IMR-90 (cell line): ENCODE results near the gene PARD3. TPM values are rescaled to one million over a fixed set of nuclear protein-coding genes. Genes with fewer than 3 reads are reported as not detected.

Experiments used
- ATAC-seq: fragments of 200-7000 bp; cut with Tn5 transposase; 2 replicates; pipeline ENCODE4 v1.9.1; 2020; ENCODE audit warnings: low read depth, mild to moderate bottlenecking, moderate library complexity
- BruUV-seq: library from RNA; stranded (reverse); fragments of 400-500 nt; replicated peaks from 2 replicates; lab custom pipeline; 2021; lab: Mats Ljungman, UMichigan
- CTCF ChIA-PET: fragments of 300-600 bp; formaldehyde crosslinking; extraction: SDS; loops from one replicate; lab custom pipeline; 2021; ENCODE audit warnings: antibody characterized with exemption; lab: Yijun Ruan, JAX
- POLR2A ChIA-PET: fragments of 300-600 bp; sonication (Branson Sonifier 250); formaldehyde crosslinking; loops from one replicate; lab custom pipeline; 2022; ENCODE audit warnings: antibody characterized with exemption; ENCODE audit not compliant: unreplicated experiment; lab: Charles Lee
- DNase-seq: peaks from one replicate; pipeline ENCODE4 v3.0.0; 2013
- H2AFZ ChIP-seq: replicated peaks from 2 replicates; pipeline ENCODE3; 2013; ENCODE audit warnings: low read length, mild to moderate bottlenecking; ENCODE audit not compliant: poor library complexity
- H2AK5ac ChIP-seq: 2 replicates; pipeline ENCODE4 v1.6.1; 2013; ENCODE audit warnings: low read depth, low read length, inconsistent platforms
- H2AK9ac ChIP-seq: replicated peaks from 2 replicates; pipeline ENCODE3; 2013; ENCODE audit warnings: mild to moderate bottlenecking, low read depth, low read length, moderate library complexity; ENCODE audit not compliant: poor library complexity
- H2BK120ac ChIP-seq: 2 replicates; pipeline ENCODE4 v1.6.1; 2013; ENCODE audit warnings: low read depth, low read length, inconsistent platforms
- H2BK15ac ChIP-seq: 3 replicates; pipeline ENCODE4 v1.6.1; 2013; ENCODE audit warnings: low read depth, low read length, inconsistent platforms
- H2BK20ac ChIP-seq: 2 replicates; pipeline ENCODE4 v1.6.1; 2013; ENCODE audit warnings: low read depth, mild to moderate bottlenecking, inconsistent platforms, low read length, moderate library complexity
- H2BK5ac ChIP-seq: 2 replicates; pipeline ENCODE4 v1.6.1; 2013; ENCODE audit warnings: mild to moderate bottlenecking, low read depth, low read length, inconsistent platforms; ENCODE audit not compliant: poor library complexity, severe bottlenecking
- H3K14ac ChIP-seq: replicated peaks from 2 replicates; pipeline ENCODE4 v1.6.1; 2013; ENCODE audit warnings: low read depth, low read length, inconsistent platforms
- H3K18ac ChIP-seq: 2 replicates; pipeline ENCODE4 v1.6.1; 2013; ENCODE audit warnings: low read depth, low read length, control low read depth
- H3K23ac ChIP-seq: 2 replicates; pipeline ENCODE4 v1.6.1; 2013; ENCODE audit warnings: low read depth, low read length, inconsistent platforms
- H3K27ac ChIP-seq: 2 replicates; pipeline ENCODE4 v1.5.1; 2013; ENCODE audit warnings: mild to moderate bottlenecking, control low read depth, low read length; ENCODE audit not compliant: insufficient read depth
- H3K27me3 ChIP-seq: 2 replicates; pipeline ENCODE4 v1.6.1; 2013; ENCODE audit warnings: low read length; ENCODE audit not compliant: control insufficient read depth, insufficient read depth
- H3K36me3 ChIP-seq: 2 replicates; pipeline ENCODE4 v1.6.1; 2013; ENCODE audit warnings: low read length, mixed read lengths; ENCODE audit not compliant: control insufficient read depth, insufficient read depth
- H3K4ac ChIP-seq: 2 replicates; pipeline ENCODE4 v1.6.1; 2013; ENCODE audit warnings: low read depth, low read length, inconsistent platforms
- H3K4me1 ChIP-seq: 2 replicates; pipeline ENCODE4 v1.6.1; 2013; ENCODE audit warnings: low read length, mixed read lengths; ENCODE audit not compliant: control insufficient read depth, insufficient read depth
- H3K4me2 ChIP-seq: 2 replicates; pipeline ENCODE4 v1.6.1; 2013; ENCODE audit warnings: low read depth, mild to moderate bottlenecking, control low read depth, low read length, moderate library complexity
- H3K4me3 ChIP-seq: 2 replicates; pipeline ENCODE4 v1.5.1; 2013; ENCODE audit warnings: low read depth, mild to moderate bottlenecking, control low read depth, low read length, moderate library complexity; ENCODE audit not compliant: insufficient read depth
- H3K56ac ChIP-seq: 2 replicates; pipeline ENCODE4 v1.6.1; 2013; ENCODE audit warnings: low read length, inconsistent platforms; ENCODE audit not compliant: insufficient read depth; ENCODE audit errors: extremely low read depth
- H3K79me1 ChIP-seq, 2 experiments: 2 replicates each; pipeline ENCODE4 v1.6.1; 2013; ENCODE audit warnings: low read length in 2 of 2, inconsistent platforms in 1 of 2, low read depth in 1 of 2
- H3K9ac ChIP-seq: 2 replicates; pipeline ENCODE4 v1.6.1; 2013; ENCODE audit warnings: low read depth, low read length, control low read depth
- H3K9me1 ChIP-seq: 2 replicates; pipeline ENCODE4 v1.6.1; 2013; ENCODE audit warnings: low read length, inconsistent platforms; ENCODE audit not compliant: insufficient read depth
- H3K9me3 ChIP-seq: 2 replicates; pipeline ENCODE4 v1.6.1; 2013; ENCODE audit warnings: low read length; ENCODE audit not compliant: control insufficient read depth, insufficient read depth
- H4K20me1 ChIP-seq: 2 replicates; pipeline ENCODE4 v1.6.1; 2013; ENCODE audit warnings: low read length, inconsistent platforms; ENCODE audit not compliant: insufficient read depth
- H4K5ac ChIP-seq: 2 replicates; pipeline ENCODE4 v1.6.1; 2013; ENCODE audit warnings: mild to moderate bottlenecking, low read depth, low read length, control low read depth
- H4K8ac ChIP-seq, 2 experiments: 2 replicates each; pipeline ENCODE4 v1.6.1; 2013; ENCODE audit warnings: low read depth in 2 of 2, low read length in 2 of 2, control low read depth in 1 of 2, inconsistent platforms in 1 of 2
- H4K91ac ChIP-seq: 2 replicates; pipeline ENCODE4 v1.6.1; 2013; ENCODE audit warnings: low read depth, low read length, inconsistent platforms; ENCODE audit not compliant: insufficient read depth
- BHLHE40 ChIP-seq: fragments of 150-350 bp; IDR thresholded peaks from 2 replicates; pipeline ENCODE4 v1.6.1; 2016; ENCODE audit warnings: mild to moderate bottlenecking, low read depth, low read length
- CHD1 ChIP-seq: IDR thresholded peaks from 2 replicates; pipeline ENCODE4 v1.6.1; 2012; ENCODE audit warnings: low read depth, low read length, improper control_type of control experiment
- FOS ChIP-seq: fragments of 150-350 bp; IDR thresholded peaks from 2 replicates; pipeline ENCODE4 v1.6.1; 2016; ENCODE audit warnings: low read depth, low read length
- MXI1 ChIP-seq: IDR thresholded peaks from 2 replicates; pipeline ENCODE4 v1.6.1; 2012; ENCODE audit warnings: low read depth, mild to moderate bottlenecking, low read length, moderate library complexity, borderline replicate concordance
- NFE2L2 ChIP-seq: fragments of 150-350 bp; IDR thresholded peaks from 2 replicates; pipeline ENCODE4 v1.6.1; 2016; ENCODE audit warnings: low read depth, mild to moderate bottlenecking, low read length
- POLR2A ChIP-seq: IDR thresholded peaks from 2 replicates; pipeline ENCODE4 v1.6.1; 2012; ENCODE audit warnings: mild to moderate bottlenecking, low read depth, low read length
- RAD21 ChIP-seq: IDR thresholded peaks from 2 replicates; pipeline ENCODE4 v1.6.1; 2012; ENCODE audit warnings: low read length, improper control_type of control experiment
- RCOR1 ChIP-seq: IDR thresholded peaks from 2 replicates; pipeline ENCODE4 v1.6.1; 2012; ENCODE audit warnings: mild to moderate bottlenecking, low read length, improper control_type of control experiment; ENCODE audit not compliant: insufficient replicate concordance
- RFX5 ChIP-seq: IDR thresholded peaks from 2 replicates; pipeline ENCODE4 v1.8.0; 2012; ENCODE audit warnings: low read depth, mild to moderate bottlenecking, low read length, moderate library complexity
- SMC3 ChIP-seq: fragments of 150-350 bp; IDR thresholded peaks from 2 replicates; pipeline ENCODE4 v1.6.1; 2016; ENCODE audit warnings: low read depth, mild to moderate bottlenecking, antibody characterized with exemption, low read length, moderate library complexity
- WGBS, 2 experiments: methylation state at CpG; one replicate each; pipeline versions ENCODE4 v1.1.5 to v1.1.7; 2013; ENCODE audit warnings: missing lambda C conversion rate in 2 of 2; ENCODE audit not compliant: insufficient read length in 1 of 2; ENCODE audit errors: extremely low coverage in 2 of 2; 5-methylcytosine and 5-hydroxymethylcytosine counted together
- dilution Hi-C: fragments of 300-500 bp; cut with HindIII; formaldehyde crosslinking; loops from one replicate; pipeline ENCODE4 v1.14.3; 2018; ENCODE audit warnings: low sequenced_read_pairs; ENCODE audit not compliant: unreplicated experiment
- in situ Hi-C: fragments of 300-500 bp; cut with MboI; formaldehyde crosslinking; loops from 3 replicates; pipeline ENCODE4 v1.14.3; 2019; ENCODE audit warnings: low sequenced_read_pairs, inconsistent platforms, mixed read lengths
- intact Hi-C: fragments of 100-400 bp; cut with micrococcal nuclease; formaldehyde crosslinking; loops from 2 replicates; pipeline ENCODE4 v1.10.0; 2022
- polyA plus RNA-seq, 3 experiments: library from polyadenylated mRNA; depleted of rRNA; stranded (reverse); fragments of >200 nt; gene quantifications; 2 replicates each; pipeline ENCODE4 v1.2.3, GENCODE V29; 2012; ENCODE audit warnings: low replicate concordance in 1 of 3
- total RNA-seq: library from RNA; depleted of rRNA; stranded (reverse); fragments of >200 nt; gene quantifications from 2 replicates; pipeline ENCODE4 v1.2.3, GENCODE V29; 2012
- TF ChIP-seq, protein P1 (sequence below): fragments of 150-350 bp; IDR thresholded peaks from 2 replicates; pipeline ENCODE4 v1.6.1; 2016; ENCODE audit warnings: low read depth, mild to moderate bottlenecking, low read length, moderate library complexity, borderline replicate concordance
- TF ChIP-seq, protein P2 (sequence below): conservative IDR thresholded peaks from 2 replicates; pipeline ENCODE4 v1.5.1; 2012; ENCODE audit warnings: mild to moderate bottlenecking, low read depth, low read length, improper control_type of control experiment
- TF ChIP-seq, protein P3 (sequence below): fragments of 150-350 bp; IDR thresholded peaks from 2 replicates; pipeline ENCODE4 v1.6.1; 2017; ENCODE audit warnings: mild to moderate bottlenecking, antibody characterized with exemption, low read length, low read depth

PARD3 gene
- total and polyA plus RNA-seq, 2 of the 4 experiments (the other 2 are of a cell fraction) = 14.6 to 37.5 TPM

DNA sequence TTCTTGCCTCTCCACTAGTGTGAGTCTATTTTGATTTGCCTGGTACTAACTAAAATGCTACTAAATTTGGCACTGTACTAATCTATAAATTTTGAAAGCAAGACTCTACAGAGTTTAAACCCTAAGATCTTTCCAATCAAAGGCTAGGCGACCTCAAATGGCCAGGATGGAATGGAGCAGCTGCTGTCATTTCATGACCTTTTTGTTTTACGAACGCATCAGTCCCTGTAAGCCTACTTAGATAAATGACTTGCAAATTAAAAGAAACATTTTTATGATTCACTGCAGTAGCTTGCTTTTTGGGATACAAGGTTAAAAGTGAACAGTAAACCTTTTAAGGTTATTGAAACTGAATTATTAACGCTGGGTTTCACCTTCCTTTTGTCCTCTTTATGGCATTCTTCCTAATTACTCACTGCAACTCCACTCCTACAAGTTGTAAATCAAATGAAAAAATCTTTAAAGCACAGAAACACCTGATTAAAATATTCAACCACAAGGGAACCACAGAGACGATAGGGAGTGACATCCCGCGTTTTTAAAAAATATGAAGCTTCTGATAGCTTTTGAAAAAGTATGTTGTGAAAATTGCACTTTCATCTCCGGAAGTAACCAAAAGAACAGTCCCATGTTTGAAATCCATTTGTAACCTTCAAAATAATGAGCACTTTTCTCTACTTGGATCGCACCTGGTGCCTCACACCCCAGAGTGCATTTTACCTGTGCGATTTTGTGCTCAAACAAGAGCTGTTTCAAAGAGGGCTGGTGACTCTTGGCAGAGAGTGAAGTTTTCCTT is 595.1 kb downstream of the PARD3 start:
- H3K14ac ChIP-seq = no peak overlapping the region
- H4K91ac ChIP-seq = no peak overlapping the region
- H3K9me1 ChIP-seq = peaks cover 3% of the 10 kb centered on the region; the same call in 1 of the 2 replicates
- H3K27me3 ChIP-seq = no peaks in the 10 kb centered on the region
- H2BK120ac ChIP-seq = no peak overlapping the region
- no peak overlapping the region for H4K5ac ChIP-seq
- no peak overlapping the region for H3K23ac ChIP-seq
- H3K27ac ChIP-seq = no peak overlapping the region
- no peak overlapping the region for H3K18ac ChIP-seq
- H3K9ac ChIP-seq = no peak overlapping the region
- DNase-seq = no peak
- H3K36me3 ChIP-seq = peaks cover 1% of the 10 kb centered on the region; the same call in 1 of the 2 replicates
- WGBS, 2 experiments = no CpG with 5 or more reads among the region's 10 CpGs
- ChIA-PET POLR2A (no interaction called here), CTCF (interaction anchor here (0.6 kb wide), 1 partner anchor 224 kb away, joined by 3 read pairs; no protein-coding TSS in a partner anchor)
- dilution Hi-C loops = no loop called here
- no peak for TF ChIP-seq BHLHE40
- TF ChIP-seq, protein P1, sequence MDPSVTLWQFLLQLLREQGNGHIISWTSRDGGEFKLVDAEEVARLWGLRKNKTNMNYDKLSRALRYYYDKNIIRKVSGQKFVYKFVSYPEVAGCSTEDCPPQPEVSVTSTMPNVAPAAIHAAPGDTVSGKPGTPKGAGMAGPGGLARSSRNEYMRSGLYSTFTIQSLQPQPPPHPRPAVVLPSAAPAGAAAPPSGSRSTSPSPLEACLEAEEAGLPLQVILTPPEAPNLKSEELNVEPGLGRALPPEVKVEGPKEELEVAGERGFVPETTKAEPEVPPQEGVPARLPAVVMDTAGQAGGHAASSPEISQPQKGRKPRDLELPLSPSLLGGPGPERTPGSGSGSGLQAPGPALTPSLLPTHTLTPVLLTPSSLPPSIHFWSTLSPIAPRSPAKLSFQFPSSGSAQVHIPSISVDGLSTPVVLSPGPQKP = no peak
- TF ChIP-seq RCOR1 = no peak
- TF ChIP-seq, protein P2, sequence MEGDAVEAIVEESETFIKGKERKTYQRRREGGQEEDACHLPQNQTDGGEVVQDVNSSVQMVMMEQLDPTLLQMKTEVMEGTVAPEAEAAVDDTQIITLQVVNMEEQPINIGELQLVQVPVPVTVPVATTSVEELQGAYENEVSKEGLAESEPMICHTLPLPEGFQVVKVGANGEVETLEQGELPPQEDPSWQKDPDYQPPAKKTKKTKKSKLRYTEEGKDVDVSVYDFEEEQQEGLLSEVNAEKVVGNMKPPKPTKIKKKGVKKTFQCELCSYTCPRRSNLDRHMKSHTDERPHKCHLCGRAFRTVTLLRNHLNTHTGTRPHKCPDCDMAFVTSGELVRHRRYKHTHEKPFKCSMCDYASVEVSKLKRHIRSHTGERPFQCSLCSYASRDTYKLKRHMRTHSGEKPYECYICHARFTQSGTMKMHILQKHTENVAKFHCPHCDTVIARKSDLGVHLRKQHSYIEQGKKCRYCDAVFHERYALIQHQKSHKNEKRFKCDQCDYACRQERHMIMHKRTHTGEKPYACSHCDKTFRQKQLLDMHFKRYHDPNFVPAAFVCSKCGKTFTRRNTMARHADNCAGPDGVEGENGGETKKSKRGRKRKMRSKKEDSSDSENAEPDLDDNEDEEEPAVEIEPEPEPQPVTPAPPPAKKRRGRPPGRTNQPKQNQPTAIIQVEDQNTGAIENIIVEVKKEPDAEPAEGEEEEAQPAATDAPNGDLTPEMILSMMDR = no peak
- TF ChIP-seq FOS = no peak
- TF ChIP-seq CHD1 = no peak
- no peak for TF ChIP-seq RFX5
- no peak for TF ChIP-seq POLR2A
- TF ChIP-seq, protein P3, sequence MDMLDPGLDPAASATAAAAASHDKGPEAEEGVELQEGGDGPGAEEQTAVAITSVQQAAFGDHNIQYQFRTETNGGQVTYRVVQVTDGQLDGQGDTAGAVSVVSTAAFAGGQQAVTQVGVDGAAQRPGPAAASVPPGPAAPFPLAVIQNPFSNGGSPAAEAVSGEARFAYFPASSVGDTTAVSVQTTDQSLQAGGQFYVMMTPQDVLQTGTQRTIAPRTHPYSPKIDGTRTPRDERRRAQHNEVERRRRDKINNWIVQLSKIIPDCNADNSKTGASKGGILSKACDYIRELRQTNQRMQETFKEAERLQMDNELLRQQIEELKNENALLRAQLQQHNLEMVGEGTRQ = no peak
- TF ChIP-seq RAD21 = no peak
- TF ChIP-seq SMC3 = no peak
- no peak for TF ChIP-seq MXI1
- TF ChIP-seq NFE2L2 = no peak
- H3K79me1 ChIP-seq = no peaks in the 10 kb centered on the region
- H2AK9ac ChIP-seq = no peak overlapping the region
- H2AFZ ChIP-seq = no peak overlapping the region
- no peaks in the 10 kb centered on the region for H3K9me3 ChIP-seq
- ATAC-seq = no peak
- in situ Hi-C loops = no loop called here
- peaks cover 5% of the 10 kb centered on the region for H3K4me1 ChIP-seq
- BruUV-seq = no TSS peak
- no peaks in the 10 kb centered on the region for H4K20me1 ChIP-seq
- no peak overlapping the region for H2BK5ac ChIP-seq
- H2BK15ac ChIP-seq = no peak overlapping the region
- H2AK5ac ChIP-seq = no peak overlapping the region
- H3K4me2 ChIP-seq = no peak overlapping the region
- H4K8ac ChIP-seq = no peak overlapping the region
- H3K4ac ChIP-seq = no peak overlapping the region
- intact Hi-C loops = loop anchor here (10.0 kb wide), 1 partner anchor 415 kb away; no protein-coding TSS in a partner anchor
- no peak overlapping the region for H3K4me3 ChIP-seq
- no peak overlapping the region for H2BK20ac ChIP-seq
- H3K56ac ChIP-seq = no peak overlapping the region
